Activated gamma-delta T cell treated with Interleukin-2 at 50 U/mL for 16 hours (primary cell): Measurements from ENCODE around the gene PTPN23.
"Not testable (repeated sequence)": the region's sequence is repeated elsewhere in the genome, so short reads cannot be mapped to it uniquely, and the experiment has no call there.

Source experiments
- DNase-seq: peaks from one replicate; pipeline ENCODE4 v3.0.0-alpha.2; 2020

The PTPN23 gene

GRCh38 chr3:47452453-47453215 lies 71.8 kb downstream of the PTPN23 start:
- no peak for DNase-seq

DNA sequence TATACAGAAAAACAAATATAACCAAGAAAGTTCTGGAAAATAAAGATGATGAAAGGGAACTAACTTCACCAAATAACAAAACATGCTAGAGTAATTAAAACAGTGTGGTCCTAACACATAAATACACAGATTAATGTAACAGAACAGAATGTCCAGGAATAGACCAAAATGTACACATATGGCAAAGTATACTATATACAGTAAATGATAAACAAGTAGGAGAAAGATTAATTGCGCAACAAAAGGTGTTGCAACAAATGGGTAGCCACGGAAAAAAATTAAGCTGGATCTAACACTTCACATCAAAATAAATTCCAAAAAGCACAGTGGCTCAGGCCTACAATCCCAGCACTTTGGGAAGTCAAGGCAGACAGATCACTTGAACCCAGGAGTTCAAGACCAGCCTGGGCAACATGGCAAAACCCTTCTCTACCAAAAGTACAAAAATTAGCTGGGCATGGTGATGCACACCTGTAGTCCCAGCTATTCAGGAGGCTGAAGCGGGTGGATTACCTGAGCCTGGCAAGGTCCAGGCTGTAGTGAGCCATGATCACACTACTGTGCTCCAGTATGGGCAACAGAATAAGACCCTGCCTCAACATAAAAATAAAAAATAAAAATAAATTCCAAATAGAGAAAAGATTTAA lies 75.1 kb downstream of the PTPN23 start:
- DNase-seq = no peak

GRCh38 chr3:47456984-47457383 lies 76.2 kb downstream of the PTPN23 start:
- DNase-seq = no peak

DNA sequence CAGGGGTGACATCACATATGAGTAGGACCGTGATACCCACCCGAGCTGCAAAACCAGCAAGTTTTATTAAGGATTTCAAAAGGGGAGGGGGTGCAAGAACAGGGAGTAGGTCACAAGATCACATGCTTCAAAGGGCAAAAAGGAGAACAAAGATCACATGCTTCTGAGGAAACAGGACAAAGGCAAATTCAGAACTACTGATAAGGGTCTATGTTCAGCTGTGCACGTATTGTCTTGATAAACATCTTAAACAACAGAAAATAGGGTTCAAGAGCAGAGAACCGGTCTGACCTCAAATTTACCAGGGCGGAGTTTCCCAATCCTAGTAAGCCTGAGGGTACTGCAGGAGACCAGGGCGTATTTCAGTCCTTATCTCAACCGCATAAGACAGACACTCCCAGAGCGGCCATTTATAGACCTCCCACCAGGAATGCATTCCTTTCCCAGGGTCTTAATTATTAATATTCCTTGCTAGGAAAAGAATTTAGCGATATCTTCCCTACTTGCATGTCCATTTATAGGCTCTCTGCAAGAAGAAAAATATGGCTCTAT lies 78.8 kb downstream of the PTPN23 start:
- not testable (repeated sequence) for DNase-seq
